Renal pelvis (tissue), 4 donors: Measurements from ENCODE around the gene GALNT18. TPM values are rescaled to one million over a fixed set of nuclear protein-coding genes. Genes with fewer than 3 reads are reported as not detected.

Source experiments
- DNase-seq: peaks from one replicate; pipeline ENCODE4 v3.0.0-alpha.2; 2013
- polyA plus RNA-seq, 3 donors: library from polyadenylated mRNA; unstranded; fragments of 120-200 nt; gene quantifications; one replicate each; pipeline ENCODE4 v1.2.1, GENCODE V29; 2013; ENCODE audit not compliant: insufficient read length in 3 of 3

Gene GALNT18
- polyA plus RNA-seq, 3 donors, result 25.4 to 28.1 (median 26.4) TPM

DNA sequence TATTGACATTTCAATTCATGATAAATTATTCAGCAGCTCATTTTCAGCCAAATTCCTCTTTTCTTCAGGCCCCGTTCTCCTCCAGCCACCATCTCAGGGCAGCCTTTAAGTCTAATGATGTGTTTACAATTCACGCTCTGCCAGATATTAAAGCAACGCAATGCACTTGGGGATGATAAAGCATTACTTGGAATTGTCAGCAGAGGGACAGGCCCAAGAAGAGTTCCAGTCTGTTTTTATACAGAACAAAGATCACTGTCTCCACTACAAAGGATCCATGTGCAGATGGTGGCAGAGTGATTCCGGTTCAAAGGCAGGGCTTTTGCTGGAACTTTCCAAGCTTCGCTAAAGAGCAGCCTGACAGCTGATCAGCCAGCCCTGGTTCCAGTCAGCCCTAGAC is 13.6 kb upstream of the GALNT18 start:
- DNase-seq, result no peak

DNA sequence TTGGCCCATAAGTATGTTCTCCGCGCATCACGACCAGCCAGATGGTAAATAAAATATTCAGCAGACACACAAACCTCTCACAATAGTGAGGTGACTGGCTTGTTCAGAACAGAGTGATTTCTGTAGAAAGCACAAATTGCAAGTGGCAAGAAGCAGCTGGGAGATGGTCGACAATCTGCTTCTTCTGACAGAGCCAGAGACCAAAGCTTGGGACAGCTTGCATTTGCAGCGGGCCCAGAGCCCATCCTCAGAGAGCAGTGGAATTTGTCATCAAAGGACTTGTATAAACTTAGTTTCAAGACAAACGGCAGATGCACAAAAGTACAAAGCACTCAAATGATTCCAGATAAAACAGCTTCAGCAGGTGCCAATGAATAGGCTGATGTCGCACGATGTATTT is 7.6 kb upstream of the GALNT18 start:
- no peak for DNase-seq

DNA sequence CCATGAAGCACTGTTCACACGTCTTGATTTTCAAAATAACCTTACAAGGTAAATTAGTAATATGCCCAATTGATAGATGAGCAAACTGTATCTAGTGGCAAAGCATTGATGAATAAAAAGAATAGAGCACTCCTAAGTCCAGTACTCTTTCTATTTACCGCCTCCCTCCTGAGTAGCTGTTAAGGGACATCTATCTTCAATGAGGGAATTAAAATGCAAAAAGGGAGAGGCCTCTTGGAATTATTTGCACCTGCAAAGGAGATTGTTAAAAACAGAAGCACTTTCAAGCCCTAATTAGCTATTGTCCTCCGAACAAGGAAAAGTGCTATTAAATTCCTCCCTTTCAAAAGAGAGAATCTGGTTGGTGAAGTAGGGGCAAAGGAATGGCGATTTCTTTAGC is 6.8 kb upstream of the GALNT18 start:
- DNase-seq, result no peak

DNA sequence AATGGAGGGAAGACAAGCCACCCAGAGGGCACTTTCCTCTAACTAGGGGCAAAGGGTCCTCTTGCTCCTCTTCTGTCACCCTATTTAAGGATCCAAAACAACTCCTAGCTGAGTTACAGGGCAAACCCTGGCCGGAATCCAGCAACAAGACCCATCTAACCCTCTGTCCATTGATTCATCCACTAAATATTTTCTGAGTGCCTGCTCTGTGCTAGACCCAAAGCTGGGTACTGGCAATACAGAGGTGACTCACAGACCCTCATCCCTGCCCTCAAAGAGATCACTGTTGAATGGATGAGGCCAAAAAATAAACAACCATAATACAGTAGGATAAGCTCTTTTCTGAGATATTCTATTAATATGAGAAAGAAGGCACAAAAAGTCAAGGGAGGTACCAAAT is 4.3 kb upstream of the GALNT18 start:
- no peak for DNase-seq

DNA sequence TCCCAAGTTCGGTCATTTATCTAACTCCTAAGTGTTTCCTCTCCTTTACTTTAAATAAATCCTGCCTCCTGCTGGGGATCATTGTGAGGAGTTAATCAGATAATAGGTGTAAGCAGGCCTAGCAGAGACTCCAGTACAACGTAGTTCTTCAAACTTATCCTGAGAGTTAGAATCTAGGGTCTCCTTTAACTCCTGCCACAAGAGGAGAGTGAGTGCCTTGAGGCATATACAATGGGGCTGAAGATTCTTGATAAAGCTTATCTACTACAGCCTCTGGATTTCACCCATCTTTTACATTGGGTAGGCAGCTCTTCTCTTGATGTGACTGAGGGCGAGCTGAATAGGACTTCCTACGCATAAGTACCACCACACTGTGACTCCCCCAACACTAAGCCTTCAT is 3.1 kb upstream of the GALNT18 start:
- no peak for DNase-seq

DNA sequence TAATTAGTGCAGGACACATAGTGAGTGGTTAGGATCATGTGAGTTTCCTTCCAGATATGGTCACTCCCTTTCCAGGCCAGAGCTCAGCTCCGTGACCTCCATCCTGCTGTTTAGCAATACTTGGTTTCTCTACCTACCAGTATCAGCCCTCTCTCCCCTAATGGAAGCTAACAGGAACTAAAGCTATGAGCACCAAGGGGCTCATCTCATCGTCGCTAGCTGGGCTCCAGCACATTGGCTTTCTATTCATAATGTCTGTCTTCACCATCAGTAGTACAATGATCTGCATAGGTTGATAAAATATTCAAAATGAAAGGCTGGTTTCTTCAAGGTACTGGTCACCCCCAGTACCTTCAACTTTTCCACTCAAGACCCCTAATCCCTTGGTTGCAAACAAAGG is 2.4 kb upstream of the GALNT18 start:
- no peak for DNase-seq

DNA sequence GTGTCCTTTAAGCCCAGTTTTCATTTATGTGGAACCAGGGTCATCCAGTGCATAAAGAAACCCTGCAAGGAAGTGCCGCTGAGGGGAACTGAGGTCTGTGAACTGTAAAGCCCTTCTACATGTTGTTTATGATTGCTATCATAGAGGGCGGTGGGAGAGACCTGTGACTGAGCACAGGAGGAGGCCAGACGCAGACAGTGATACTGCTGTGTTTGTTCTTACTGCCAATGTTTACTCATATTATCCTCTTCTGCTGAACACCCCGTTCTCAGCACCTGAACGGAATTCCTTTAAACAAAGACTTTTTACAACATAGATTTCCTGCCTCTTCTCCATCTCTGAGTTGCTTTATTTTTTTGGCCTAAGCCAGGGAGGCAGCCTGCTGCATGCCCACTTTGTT is 967 bp upstream of the GALNT18 start:
- DNase-seq, result no peak

DNA sequence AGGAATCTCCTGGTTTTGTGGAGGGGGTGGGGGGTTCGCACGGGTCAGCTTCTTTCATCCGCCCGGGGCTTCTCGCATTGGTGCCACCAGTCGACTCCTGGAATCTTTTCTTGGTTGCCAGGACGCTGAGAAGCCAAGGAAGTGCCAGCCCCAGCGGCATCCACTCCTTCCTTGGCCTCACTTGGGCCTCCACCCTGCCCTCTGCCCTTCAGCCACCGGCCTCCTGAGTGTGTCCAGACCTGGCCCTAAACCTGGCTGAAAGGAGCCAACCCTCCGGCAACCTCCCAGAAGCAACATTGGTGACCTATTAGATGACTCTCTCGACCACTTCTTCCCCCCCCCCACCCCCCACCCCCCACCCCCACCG is 518 bp upstream of the GALNT18 start:
- DNase-seq, result no peak

DNA sequence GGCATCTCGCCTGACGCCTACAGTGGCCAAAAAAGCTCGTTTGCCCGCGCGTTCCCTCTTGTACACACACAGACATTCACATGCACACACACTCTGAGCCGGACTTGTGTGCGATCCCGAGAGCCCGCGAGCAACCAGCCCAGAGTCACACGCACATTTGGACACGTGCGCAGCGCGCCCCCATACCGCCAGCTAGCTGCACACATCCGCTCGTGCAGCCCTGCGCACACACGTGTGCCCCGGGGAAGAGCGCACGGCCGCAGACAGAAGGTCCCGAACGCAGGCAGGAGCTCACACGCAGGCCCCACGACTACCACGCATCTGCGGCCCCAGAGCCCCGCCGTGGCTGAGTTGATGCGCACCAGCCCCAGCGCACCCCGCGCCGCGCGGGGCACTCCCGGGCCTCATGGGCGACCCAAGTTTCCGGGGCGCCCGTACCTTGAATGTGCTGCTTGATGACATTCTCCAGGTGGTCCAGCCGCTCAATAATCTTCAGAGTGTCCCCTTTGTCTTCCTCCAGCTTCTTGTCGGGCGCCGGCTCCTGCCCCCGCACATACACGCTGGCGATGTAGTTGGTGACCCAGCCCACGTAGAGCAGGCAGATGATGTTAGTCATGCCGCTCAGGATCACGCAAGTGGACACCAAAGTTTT is 758 bp downstream of the GALNT18 start:
- DNase-seq, result no peak

DNA sequence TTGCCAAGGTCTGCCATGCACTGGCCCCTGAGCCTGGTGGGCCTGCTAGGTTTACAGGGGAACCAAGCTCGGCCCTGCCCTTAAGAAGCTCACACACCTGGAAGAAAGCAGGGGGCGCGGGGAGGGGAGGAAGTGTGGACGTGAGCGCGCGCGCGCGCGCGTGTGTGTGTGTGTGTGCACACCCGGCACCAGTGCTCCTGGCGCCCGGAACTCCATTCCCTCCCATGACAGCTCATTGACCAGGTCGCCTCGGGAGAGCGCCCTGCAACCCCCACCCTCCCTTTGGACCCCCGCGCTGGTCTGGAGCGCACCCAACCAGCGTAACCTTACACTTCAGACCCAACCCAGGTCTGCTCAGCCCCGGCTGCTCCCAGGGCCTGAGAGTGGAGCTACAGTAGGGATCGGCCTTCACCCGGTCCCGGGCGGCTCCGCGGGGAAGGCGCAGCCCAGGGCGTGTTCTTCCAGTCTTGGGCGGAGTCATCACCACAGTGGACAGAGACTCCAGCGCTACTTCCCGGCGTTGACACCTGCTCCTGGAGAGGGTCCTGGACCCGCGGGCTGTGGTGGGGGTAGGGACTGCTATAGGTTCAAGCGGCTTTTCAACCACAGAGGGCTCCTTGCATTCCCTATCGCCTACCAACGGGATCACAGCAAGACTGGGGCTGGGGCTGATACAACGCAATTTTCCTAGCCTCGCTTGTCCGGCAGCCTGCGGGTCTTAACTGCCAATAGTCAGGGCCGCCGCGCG is 1.5 kb downstream of the GALNT18 start:
- no peak for DNase-seq

DNA sequence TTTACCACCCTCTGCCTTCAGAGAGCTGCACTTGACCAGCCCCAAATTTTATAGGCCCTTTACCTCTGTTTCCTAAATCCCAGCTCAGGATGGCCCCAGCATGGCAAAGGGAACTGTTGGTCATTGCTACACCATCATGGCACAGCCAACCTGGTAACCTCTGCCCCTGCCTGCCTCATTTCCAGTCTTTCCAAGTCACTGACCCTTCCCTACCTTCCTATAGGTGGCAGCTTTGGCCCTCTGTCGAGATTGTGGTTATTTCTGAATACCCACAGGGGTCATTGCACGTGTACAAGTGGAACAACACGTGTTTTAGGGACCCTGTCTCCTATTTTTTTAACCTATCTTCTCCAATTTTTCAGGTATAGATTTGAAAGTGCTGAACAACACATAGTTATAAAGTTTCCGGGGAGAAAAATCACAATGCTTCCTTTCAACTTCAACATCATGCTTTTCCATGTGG is 2.8 kb downstream of the GALNT18 start:
- no peak for DNase-seq

DNA sequence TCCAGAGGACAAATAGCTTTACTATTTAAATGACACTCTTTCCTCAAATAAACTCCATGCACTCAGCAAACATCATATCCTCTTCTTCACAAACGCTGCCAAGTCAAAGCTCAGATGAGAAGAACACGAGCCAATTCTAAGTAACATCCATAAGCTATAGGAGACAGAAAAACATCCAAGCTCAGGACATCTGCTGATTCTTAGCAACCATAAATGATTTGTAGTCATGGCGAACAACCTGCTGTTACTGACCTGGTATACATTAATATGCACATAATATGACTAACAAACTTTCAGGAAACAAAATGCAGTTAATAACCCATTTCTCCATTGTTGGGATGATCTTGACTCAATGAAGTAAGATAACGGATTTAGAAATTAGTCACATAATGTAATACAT is 6.7 kb downstream of the GALNT18 start:
- DNase-seq, result no peak

DNA sequence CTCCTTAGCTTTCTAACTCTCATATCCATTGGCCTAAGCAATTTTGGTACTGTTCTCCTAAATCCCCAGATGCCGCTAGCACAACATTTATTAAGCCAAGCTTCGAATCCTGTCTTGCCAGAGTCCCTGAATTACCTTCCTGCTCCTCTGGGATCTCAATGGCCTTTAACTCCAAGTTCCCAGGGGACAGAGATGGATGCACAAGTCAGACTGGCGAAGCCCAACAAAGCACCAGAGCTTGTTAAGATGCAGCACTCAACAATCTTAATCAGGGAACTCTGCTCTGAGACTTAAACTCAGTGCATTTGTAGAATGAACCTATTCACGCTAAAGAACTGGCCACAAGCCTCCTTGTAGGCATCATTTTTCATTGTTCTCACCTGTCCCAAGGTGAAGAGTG is 9.4 kb downstream of the GALNT18 start:
- DNase-seq, result no peak

DNA sequence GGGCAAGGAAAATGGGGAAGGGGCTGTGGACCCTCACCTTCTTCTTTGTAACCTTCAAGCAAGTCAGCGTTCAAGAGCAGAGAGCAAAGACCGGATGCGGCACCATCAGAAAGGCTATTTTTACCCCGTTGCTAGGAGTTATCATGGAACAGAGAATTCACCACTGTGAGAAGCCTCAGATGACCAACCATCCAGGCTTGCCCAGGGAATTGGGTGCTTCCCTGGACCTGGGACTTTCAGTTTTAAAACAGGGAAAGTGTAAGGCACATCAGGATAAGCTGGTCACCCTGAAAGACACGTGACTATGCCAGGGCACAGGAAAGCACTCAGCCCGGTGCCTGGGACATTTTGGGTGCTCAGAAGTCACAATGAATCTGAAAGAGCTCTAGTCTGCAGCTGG is 10.4 kb downstream of the GALNT18 start:
- DNase-seq, result no peak

DNA sequence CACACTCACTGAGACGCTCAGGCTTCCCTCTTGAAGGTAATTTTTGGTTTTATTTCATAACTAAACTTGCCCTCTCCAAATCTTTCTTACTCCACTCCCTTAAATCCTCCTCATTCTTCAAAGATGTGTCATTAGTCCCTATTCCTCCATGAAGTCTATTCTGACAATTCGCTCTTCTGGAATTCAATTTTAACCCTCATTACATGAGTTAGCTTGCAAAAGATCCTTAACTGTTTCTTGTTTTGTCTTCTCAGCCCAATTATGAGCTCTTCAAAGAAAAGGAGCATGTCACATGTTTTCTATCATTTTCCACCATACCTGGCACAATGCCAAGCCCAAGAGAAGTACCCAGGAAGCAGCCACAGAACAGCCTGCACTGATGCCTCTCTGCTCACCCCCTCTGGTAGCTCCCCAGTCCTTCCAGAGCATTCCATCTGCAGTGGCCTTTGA is 13.0 kb downstream of the GALNT18 start:
- DNase-seq, result no peak

DNA sequence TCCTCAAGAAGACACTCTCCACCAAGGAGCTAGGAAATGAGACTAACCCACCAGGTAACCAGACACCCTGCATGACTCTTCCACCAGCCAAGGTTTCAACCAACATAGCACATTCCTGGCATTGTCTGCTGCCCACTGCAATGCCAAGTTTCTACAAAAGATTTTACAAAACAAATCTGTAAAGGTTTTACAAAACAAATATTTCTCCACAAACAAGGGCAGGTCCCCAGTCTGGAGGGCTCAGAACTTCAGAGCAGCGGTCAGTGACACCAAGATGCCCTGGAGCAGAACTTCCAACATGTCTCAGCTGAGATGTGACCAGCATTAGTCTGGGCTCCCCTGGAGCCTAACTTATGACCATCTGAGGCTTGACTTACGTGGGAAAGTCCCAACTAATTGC is 14.0 kb downstream of the GALNT18 start:
- DNase-seq, result no peak

DNA sequence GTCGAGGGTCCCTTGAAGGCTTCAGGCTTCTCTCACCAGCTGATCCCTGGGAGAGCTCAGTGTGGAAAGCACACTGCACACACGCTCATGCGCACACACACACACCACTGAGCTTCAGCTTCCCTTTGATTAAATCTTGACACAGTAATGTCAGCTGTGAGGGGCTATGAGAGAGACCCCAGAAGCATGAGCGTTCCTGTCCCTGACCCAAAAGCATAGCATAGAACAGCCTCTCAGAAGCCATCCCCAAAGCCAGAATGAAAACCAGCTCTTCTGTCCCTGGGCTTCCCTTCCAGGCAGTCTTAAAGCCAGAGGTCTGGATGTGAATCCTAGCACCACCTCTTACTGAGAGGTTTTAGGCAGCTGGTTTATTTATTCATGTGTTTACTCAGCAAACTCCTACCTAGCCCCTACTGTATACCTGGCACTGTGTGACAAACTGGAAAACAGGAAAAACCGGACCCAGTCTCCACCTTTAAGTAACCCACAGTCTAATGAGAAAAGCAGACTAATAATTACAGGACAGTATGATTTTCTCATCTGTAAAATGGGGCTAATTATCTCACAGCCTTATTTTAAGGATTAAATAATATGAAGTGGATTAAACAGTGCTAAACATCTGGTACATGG is 15.9 kb downstream of the GALNT18 start:
- DNase-seq, result no peak

DNA sequence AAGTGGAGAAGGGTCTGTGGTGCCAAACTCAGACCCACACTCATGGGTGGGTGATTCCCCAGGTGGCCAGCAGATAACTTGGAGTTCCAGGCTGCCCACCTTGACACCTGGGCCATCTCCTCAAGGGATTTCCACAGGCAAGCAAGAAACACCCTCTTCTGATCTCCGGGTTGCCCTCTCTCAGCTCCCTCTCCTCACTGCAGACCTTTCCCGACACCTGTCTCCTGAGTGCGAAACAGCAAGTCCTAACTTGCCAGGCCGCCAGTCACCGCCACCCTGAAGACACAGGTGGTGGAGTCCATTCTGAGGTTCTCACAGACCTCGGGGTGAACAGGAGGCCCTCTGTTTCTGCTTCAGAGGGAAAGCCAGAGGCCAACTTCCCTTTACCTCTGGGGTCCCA is 16.6 kb downstream of the GALNT18 start:
- no peak for DNase-seq

DNA sequence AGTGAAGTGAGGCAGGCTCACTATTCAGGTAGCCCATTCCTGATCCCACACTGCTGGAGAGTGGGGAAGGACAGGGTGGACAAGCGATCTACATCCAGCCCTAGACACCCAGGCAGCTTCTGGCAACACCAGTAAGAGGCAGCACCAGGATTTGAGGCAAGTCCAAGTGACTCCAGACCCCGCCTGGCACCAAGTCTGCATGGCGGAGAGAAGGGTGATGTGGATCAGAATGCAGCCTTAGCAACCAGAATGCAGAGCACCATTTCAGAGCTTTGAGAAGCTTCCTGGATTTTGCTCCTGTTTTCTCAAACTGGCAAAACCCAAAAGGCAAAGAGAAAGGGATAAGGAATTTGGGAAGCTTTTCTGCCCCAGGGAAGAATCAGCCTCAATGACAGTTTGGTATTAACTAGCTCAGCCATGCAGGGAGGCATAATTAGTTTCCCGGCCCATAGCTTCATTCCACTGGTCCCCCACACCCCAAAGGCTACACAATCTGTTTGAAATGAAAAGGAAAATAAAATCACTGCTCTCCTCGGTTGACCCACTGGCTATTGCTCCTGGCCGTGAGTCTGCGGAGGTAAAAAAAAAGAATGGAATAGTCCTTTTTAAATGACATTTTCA is 17.3 kb downstream of the GALNT18 start:
- peak; percentile 36 for DNase-seq

DNA sequence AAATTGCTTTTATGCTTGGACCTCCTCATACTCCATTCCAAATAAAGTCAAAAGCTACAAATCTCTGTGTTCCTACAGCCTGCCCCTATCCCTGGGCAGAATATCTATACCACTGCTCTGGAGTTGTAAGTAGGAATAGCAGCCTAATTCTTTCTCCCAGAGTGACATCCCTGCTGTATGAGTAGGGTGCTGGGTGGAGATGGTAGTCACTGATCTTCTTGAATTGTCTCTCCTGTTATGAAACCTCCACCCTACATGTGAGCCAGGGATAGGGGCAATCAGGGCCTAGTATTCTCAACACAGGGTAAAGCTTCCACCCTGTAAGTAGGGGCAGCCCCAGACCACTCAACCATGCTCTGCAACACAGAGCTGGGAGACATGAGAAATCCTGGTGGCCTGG is 19.8 kb downstream of the GALNT18 start:
- no peak for DNase-seq

DNA sequence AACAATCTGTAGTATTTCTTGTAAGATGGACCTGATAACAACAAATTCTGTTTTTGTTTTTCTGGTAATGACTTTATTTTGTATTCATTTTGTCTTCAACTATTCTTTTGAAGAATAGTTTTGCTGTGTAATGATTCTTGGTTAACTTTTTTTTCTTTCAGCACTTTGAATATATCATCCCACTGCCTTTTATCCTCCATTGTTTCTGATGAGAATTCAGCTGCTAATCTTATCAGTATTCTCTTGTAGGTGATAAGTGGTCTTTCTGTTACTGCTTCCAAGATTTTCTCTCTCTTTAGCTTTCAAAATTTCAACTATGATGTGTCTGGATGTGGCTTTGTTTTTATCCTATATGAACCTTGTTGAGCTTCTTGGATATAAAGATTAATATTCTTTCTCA is 21.5 kb downstream of the GALNT18 start:
- no peak for DNase-seq

DNA sequence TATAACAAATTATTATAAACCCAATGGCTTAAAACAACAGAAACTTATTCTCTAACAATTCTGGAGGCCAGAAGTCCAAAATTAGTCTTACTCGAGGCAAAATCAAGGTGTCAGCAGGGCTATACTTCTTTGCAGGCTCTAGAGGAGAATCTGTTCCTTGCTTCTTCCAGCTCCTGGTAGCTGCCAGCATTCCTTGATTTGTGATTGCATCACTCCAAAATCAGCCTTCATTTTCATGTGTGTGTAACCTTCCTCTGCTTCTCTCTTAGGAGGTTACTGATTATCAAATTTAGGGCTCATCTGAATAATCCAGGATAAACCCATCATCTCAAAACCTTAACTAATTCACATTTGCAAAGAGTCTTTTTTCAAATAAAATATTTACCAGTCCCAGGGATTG is 23.6 kb downstream of the GALNT18 start:
- no peak for DNase-seq

DNA sequence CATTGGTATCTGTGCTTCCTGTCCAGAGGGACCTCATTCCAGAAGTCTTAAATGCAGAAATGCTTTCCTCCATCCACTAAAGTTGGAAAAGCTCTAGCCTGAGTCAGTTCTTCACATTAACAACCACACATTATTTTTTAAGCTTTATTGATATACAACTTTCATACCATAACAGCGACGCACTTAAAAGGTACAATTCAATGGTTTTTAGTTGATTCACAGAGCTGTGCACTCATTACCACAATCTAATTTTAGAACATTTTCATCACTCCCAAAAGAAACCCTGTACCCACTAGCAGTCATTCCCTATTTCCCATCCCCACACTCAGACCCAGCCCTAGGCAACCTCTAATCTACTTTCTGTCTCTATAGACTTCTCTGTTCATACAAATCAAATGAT is 27.6 kb downstream of the GALNT18 start:
- DNase-seq, result no peak
